Colonic mucosa (tissue), 4 donors: ENCODE measurements around the gene LYSMD2. TPM values are rescaled to one million over a fixed set of nuclear protein-coding genes. Genes with fewer than 3 reads are reported as not detected.

Experiments
- DNase-seq: peaks from one replicate; pipeline ENCODE4 v3.0.0-alpha.2; 2020
- H3K27ac ChIP-seq: fragments of 200-600 bp; one replicate; pipeline ENCODE4 v1.8.0; 2021
- H3K27me3 ChIP-seq: fragments of 200-600 bp; one replicate; pipeline ENCODE4 v1.8.0; 2021
- H3K36me3 ChIP-seq: fragments of 200-600 bp; one replicate; pipeline ENCODE4 v1.8.0; 2021
- H3K4me1 ChIP-seq: fragments of 200-600 bp; one replicate; pipeline ENCODE4 v1.8.0; 2021; ENCODE audit warnings: mild to moderate bottlenecking
- H3K4me3 ChIP-seq: fragments of 200-600 bp; one replicate; pipeline ENCODE4 v1.8.0; 2021
- H3K9ac ChIP-seq, 2 donors: one replicate each; pipeline ENCODE4 v1.7.0; 2013; ENCODE audit warnings: control low read depth in 2 of 2, low read depth in 2 of 2, low read length in 2 of 2
- H3K9me3 ChIP-seq: fragments of 200-600 bp; one replicate; pipeline ENCODE4 v1.8.0; 2021
- intact Hi-C: fragments of 100-400 bp; cut with DNase I; formaldehyde crosslinking; loops from one replicate; pipeline ENCODE4 v1.14.1; 2022
- total RNA-seq, 2 donors: library from RNA; stranded (reverse); fragmentation: NEBNext Ultra II Directional in 1 of 2; extraction: Animal tissue kit (Norgen Biotek cat#: 25700) in 1 of 2; gene quantifications; one replicate each; pipeline ENCODE4 v1.2.1, GENCODE V29; 2021
- TF ChIP-seq, protein P1 (sequence below): fragments of 200-600 bp; IDR thresholded peaks from one replicate; pipeline ENCODE4 v1.8.0; 2022; ENCODE audit warnings: antibody characterized with exemption, mild to moderate bottlenecking
- donor health status: healthy.
- donor health status: DM: no; HTN: no; CAD: no.
- donor health status: DM: no; HTN: no; CAD: no.

Gene LYSMD2
- total RNA-seq, 2 donors from 2014 or later = 7.1 to 7.8 TPM

DNA sequence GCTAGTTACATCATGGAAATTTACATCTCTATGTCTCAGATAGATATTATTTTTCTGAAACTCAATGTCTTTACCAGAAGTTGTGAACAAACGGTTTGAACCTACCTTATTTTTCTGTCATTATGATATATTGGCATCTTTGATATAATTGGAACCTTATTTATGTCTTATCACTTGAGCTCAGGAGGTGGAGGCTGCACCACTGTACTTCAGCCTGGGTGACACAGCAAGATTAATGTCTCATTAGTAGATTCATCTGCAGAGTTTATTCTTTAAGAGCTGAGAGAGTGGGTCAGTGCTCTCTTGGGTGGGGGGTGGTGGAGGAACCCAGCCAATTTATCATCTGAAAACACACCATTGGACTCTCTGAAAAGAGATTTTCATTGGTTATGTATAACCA is 34.7 kb downstream of the LYSMD2 start:
- intact Hi-C loops = no loop called here
- Histone ChIP-seq H3K9ac (no peak overlapping the region), H3K4me3 (no peak overlapping the region), H3K36me3 (no peaks in the 10 kb centered on the region), H3K27ac (no peak overlapping the region), H3K4me1 (no peaks in the 10 kb centered on the region), H3K9me3 (no peaks in the 10 kb centered on the region), H3K27me3 (no peaks in the 10 kb centered on the region)
- DNase-seq = no peak
- TF ChIP-seq, protein P1, sequence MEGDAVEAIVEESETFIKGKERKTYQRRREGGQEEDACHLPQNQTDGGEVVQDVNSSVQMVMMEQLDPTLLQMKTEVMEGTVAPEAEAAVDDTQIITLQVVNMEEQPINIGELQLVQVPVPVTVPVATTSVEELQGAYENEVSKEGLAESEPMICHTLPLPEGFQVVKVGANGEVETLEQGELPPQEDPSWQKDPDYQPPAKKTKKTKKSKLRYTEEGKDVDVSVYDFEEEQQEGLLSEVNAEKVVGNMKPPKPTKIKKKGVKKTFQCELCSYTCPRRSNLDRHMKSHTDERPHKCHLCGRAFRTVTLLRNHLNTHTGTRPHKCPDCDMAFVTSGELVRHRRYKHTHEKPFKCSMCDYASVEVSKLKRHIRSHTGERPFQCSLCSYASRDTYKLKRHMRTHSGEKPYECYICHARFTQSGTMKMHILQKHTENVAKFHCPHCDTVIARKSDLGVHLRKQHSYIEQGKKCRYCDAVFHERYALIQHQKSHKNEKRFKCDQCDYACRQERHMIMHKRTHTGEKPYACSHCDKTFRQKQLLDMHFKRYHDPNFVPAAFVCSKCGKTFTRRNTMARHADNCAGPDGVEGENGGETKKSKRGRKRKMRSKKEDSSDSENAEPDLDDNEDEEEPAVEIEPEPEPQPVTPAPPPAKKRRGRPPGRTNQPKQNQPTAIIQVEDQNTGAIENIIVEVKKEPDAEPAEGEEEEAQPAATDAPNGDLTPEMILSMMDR = no peak

GRCh38 chr15:51699373-51699772 is 38.1 kb downstream of the LYSMD2 start:
- H3K4me3 ChIP-seq = no peak overlapping the region
- intact Hi-C loops = no loop called here
- TF ChIP-seq, protein P1 = no peak

GRCh38 chr15:51697163-51697562 is 40.3 kb downstream of the LYSMD2 start:
- TF ChIP-seq, protein P1 = no peak
- Histone ChIP-seq H3K27ac (no peak overlapping the region), H3K36me3 (no peaks in the 10 kb centered on the region), H3K9me3 (no peaks in the 10 kb centered on the region), H3K4me3 (no peak overlapping the region), H3K9ac (no peak overlapping the region), H3K27me3 (no peaks in the 10 kb centered on the region), H3K4me1 (no peaks in the 10 kb centered on the region)
- DNase-seq = no peak
- intact Hi-C loops = no loop called here

More at GRCh38 chr15:51699373-51699772, 38.1 kb downstream of the LYSMD2 start:
- Histone ChIP-seq H3K4me1 (no peaks in the 10 kb centered on the region), H3K9ac (no peak overlapping the region), H3K27me3 (no peaks in the 10 kb centered on the region), H3K27ac (no peak overlapping the region), H3K9me3 (no peaks in the 10 kb centered on the region), H3K36me3 (no peaks in the 10 kb centered on the region)
- no peak for DNase-seq

- intact Hi-C loops = no loop called here
- H3K4me1 ChIP-seq = no peaks in the 10 kb centered on the region
- no peak overlapping the region for H3K9ac ChIP-seq
- H3K27me3 ChIP-seq = no peaks in the 10 kb centered on the region
- no peaks in the 10 kb centered on the region for H3K36me3 ChIP-seq
- H3K9me3 ChIP-seq = no peaks in the 10 kb centered on the region
- no peak for DNase-seq
- H3K27ac ChIP-seq = no peak overlapping the region
- TF ChIP-seq, protein P1 = no peak
- no peak overlapping the region for H3K4me3 ChIP-seq
Observed at GRCh38 chr15:51696566-51696965, 40.9 kb downstream of the LYSMD2 start.

- no peak for DNase-seq
- Histone ChIP-seq H3K4me1 (no peaks in the 10 kb centered on the region), H3K4me3 (no peak overlapping the region), H3K9me3 (no peaks in the 10 kb centered on the region), H3K9ac (no peak overlapping the region), H3K27ac (no peak overlapping the region), H3K27me3 (no peaks in the 10 kb centered on the region), H3K36me3 (no peaks in the 10 kb centered on the region)
- intact Hi-C loops = no loop called here
- TF ChIP-seq, protein P1 = no peak
Observed at GRCh38 chr15:51692154-51692553, 45.3 kb downstream of the LYSMD2 start.

GRCh38 chr15:51688863-51689262 is 48.6 kb downstream of the LYSMD2 start:
- Histone ChIP-seq H3K4me3 (no peak overlapping the region), H3K36me3 (no peaks in the 10 kb centered on the region), H3K4me1 (no peaks in the 10 kb centered on the region), H3K27ac (no peak overlapping the region), H3K27me3 (no peaks in the 10 kb centered on the region), H3K9me3 (no peaks in the 10 kb centered on the region), H3K9ac (no peak overlapping the region)
- TF ChIP-seq, protein P1 = no peak
- no peak for DNase-seq
- intact Hi-C loops = no loop called here
